ENCODE measurements around the gene CCKAR. TPM values are rescaled to one million over a fixed set of nuclear protein-coding genes. Genes with fewer than 3 reads are reported as not detected.

CCKAR gene
- total and polyA plus RNA-seq, 2 of the 13 experiments (the other 11 are each of a cell fraction or from before 2014, with no cell fraction given) = not detected

GRCh38 chr4:26464420-26465095 is 25.7 kb downstream of the CCKAR start (continued):
- TF ChIP-seq FOXO1 (CRISPR knock-in tag; IDR thresholded peaks at IDR 0.05) (peak; percentile 33), ZFP91 (CRISPR knock-in tag; IDR thresholded peaks at IDR 0.05; ENCODE audit: borderline replicate concordance) (peak; percentile 22; the same call in 1 of the 2 replicates), CEBPG (CRISPR knock-in tag; IDR thresholded peaks at IDR 0.05) (0 out of 2 replicates have a peak, but pooled peaks have one; percentile 7), SOX6 (IDR thresholded peaks at IDR 0.05) (no peak), SOX6 (CRISPR knock-in tag; IDR thresholded peaks at IDR 0.05) (0 out of 2 replicates have a peak, but pooled peaks have one; percentile 11), ZNF331 (CRISPR knock-in tag; IDR thresholded peaks at IDR 0.05) (0 out of 2 replicates have a peak, but pooled peaks have one; percentile 11), SAP130 (CRISPR knock-in tag; IDR thresholded peaks at IDR 0.05; ENCODE audit: low read depth) (peak; percentile 47), HDAC1 (CRISPR knock-in tag; IDR thresholded peaks at IDR 0.05) (peak; percentile 48; the same call in 1 of the 2 replicates), ZNF205 (CRISPR knock-in tag; IDR thresholded peaks at IDR 0.05) (peak; percentile 58; the same call in 1 of the 2 replicates), ZMYM3 (CRISPR knock-in tag; IDR thresholded peaks at IDR 0.05) (0 out of 2 replicates have a peak, but pooled peaks have one; percentile 23)

- TF ChIP-seq, protein P1, sequence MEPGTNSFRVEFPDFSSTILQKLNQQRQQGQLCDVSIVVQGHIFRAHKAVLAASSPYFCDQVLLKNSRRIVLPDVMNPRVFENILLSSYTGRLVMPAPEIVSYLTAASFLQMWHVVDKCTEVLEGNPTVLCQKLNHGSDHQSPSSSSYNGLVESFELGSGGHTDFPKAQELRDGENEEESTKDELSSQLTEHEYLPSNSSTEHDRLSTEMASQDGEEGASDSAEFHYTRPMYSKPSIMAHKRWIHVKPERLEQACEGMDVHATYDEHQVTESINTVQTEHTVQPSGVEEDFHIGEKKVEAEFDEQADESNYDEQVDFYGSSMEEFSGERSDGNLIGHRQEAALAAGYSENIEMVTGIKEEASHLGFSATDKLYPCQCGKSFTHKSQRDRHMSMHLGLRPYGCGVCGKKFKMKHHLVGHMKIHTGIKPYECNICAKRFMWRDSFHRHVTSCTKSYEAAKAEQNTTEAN (CRISPR knock-in tag; conservative IDR thresholded peaks at IDR 0.05) = no peak
- TF ChIP-seq ZNF784 (CRISPR knock-in tag; IDR thresholded peaks at IDR 0.05; ENCODE audit: borderline replicate concordance) (no peak), RBAK (CRISPR knock-in tag; IDR thresholded peaks at IDR 0.05) (peak; percentile 96)
- no peak for FAIRE-seq
- H3K27ac ChIP-seq (ENCODE audit: extremely low read length, insufficient read depth, low read length) = no peak overlapping the region
These were observed 26.9 kb downstream of the CCKAR start for GRCh38 chr4:26463386-26463785.

More at GRCh38 chr4:26463386-26463785, 26.9 kb downstream of the CCKAR start:
- in situ Hi-C loops (cut with HindIII; ENCODE audit: extremely low pct_ligation_motif_present, low pct_unique_long_range_greater_than_20kb) (loop anchor here (10.0 kb wide), 1 partner anchor 261 kb away; no protein-coding TSS in a partner anchor), intact Hi-C loops (cut with micrococcal nuclease; ENCODE audit: unreplicated experiment) (no loop called here)
- H2AFZ ChIP-seq (ENCODE audit: low read length) = no peak overlapping the region
- no peak overlapping the region for H3K4me2 ChIP-seq (ENCODE audit: low read depth, low read length)
- DNase-seq (ENCODE audit: low spot score) (no peak), ATAC-seq (no peak)
- no peaks in the 10 kb centered on the region for H3K36me3 ChIP-seq (replicated peaks in 1 of 2; ENCODE audit: control insufficient read depth in 1 of 2, insufficient read depth in 2 of 2, low read length in 2 of 2)
- no peak overlapping the region for H3K9ac ChIP-seq (ENCODE audit: insufficient read depth, low read depth, low read length)
- no peaks in the 10 kb centered on the region for H4K20me1 ChIP-seq (ENCODE audit: insufficient read depth, low read length)
- peaks cover 26% of the 10 kb centered on the region for H3K4me1 ChIP-seq (ENCODE audit: insufficient read depth, low read length)
- BruUV-seq (replicated peaks) = no TSS peak
- no peaks in the 10 kb centered on the region for H3K9me3 ChIP-seq (ENCODE audit: low read length)
- 50% methylated on average over 2 of the region's 2 CpGs for WGBS (ENCODE audit: low lambda C conversion rate)
- CTCF ChIA-PET (ENCODE audit: low intra/inter-chr PET ratio, low total read pairs) = no interaction called here
- no peaks in the 10 kb centered on the region; a peak in 2 of 5 replicates for H3K27me3 ChIP-seq (ENCODE audit: control insufficient read depth in 1 of 2, insufficient read depth in 2 of 2, low read length in 2 of 2)
- POLR2A ChIA-PET = no interaction called here
- no peaks in the 10 kb centered on the region for H3K79me2 ChIP-seq (ENCODE audit: insufficient read depth, low read length)
- H3K4me3 ChIP-seq (replicated peaks in 1 of 3; ENCODE audit: insufficient read depth in 1 of 3, low read depth in 2 of 3, low read length in 3 of 3) = no peak overlapping the region

Measured in HepG2 (cell line).